Uterus (tissue), 2 donors: ENCODE results near the gene HDAC4.

ENCODE experiments used
- POLR2A ChIP-seq, 2 donors: fragments of 450-650 bp; IDR thresholded peaks; one replicate each; pipeline ENCODE4 v1.6.1; 2016; ENCODE audit warnings: antibody characterized with exemption in 2 of 2, mild to moderate bottlenecking in 1 of 2, moderate library complexity in 1 of 2
- TF ChIP-seq, protein P1 (sequence below), 4 experiments: fragments of 200-600 bp in 2 of 4; fragments of 450-650 bp in 2 of 4; sonication (generic) in 2 of 4; IDR thresholded peaks; one replicate each; pipeline ENCODE4 v1.5.1; 2016 to 2019; ENCODE audit warnings: antibody characterized with exemption in 4 of 4, mild to moderate bottlenecking in 2 of 4, moderate library complexity in 1 of 4

DNA sequence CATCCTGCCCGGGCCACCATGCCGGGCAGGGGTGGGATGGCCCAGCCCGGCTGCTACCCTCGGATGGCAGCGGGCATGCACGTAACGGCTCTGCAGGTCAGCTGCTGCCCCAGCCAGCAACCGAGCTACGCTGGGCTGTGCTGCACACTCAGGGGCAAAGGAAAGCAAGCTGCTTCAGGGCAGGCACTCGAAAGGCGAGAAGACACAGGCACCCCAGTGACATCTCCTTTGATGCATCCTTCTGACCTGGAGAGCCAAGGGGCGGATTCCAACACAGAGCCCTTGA lies 8.8 kb downstream of the HDAC4 start:
- TF ChIP-seq, protein P1, sequence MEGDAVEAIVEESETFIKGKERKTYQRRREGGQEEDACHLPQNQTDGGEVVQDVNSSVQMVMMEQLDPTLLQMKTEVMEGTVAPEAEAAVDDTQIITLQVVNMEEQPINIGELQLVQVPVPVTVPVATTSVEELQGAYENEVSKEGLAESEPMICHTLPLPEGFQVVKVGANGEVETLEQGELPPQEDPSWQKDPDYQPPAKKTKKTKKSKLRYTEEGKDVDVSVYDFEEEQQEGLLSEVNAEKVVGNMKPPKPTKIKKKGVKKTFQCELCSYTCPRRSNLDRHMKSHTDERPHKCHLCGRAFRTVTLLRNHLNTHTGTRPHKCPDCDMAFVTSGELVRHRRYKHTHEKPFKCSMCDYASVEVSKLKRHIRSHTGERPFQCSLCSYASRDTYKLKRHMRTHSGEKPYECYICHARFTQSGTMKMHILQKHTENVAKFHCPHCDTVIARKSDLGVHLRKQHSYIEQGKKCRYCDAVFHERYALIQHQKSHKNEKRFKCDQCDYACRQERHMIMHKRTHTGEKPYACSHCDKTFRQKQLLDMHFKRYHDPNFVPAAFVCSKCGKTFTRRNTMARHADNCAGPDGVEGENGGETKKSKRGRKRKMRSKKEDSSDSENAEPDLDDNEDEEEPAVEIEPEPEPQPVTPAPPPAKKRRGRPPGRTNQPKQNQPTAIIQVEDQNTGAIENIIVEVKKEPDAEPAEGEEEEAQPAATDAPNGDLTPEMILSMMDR (IDR thresholded peaks at IDR 0.05), result no peak
- TF ChIP-seq POLR2A (IDR thresholded peaks at IDR 0.05), result no peak
